Fibroblast of the aortic adventitia (primary cell): ENCODE measurements around the gene VOPP1. TPM values are rescaled to one million over a fixed set of nuclear protein-coding genes. Genes with fewer than 3 reads are reported as not detected.

Experiments used
- DNase-seq: peaks from one replicate; pipeline ENCODE4 v3.0.0-alpha.2; 2010; ENCODE audit warnings: low read depth
- H3K4me3 ChIP-seq: 2 replicates; pipeline ENCODE4 v1.5.1; 2011; ENCODE audit warnings: low read depth, mild to moderate bottlenecking, control low read depth, low read length, moderate library complexity
- CTCF ChIP-seq: IDR thresholded peaks from 2 replicates; pipeline ENCODE4 v1.5.1; 2011; ENCODE audit warnings: mild to moderate bottlenecking, low read length, control low read depth, inconsistent platforms; ENCODE audit not compliant: insufficient read depth
- total RNA-seq: library from RNA; depleted of rRNA; stranded (reverse); fragments of >200 nt; gene quantifications from 2 replicates; pipeline ENCODE4 v1.2.3, GENCODE V29; 2012; ENCODE audit warnings: low replicate concordance

The VOPP1 gene
- total RNA-seq, 1 donor, result 89.4 TPM

- no peak overlapping the region for H3K4me3 ChIP-seq
- no peak for DNase-seq
- TF ChIP-seq CTCF, result no peak
These were observed 82.2 kb downstream of the VOPP1 start for GRCh38 chr7:55490099-55490498.

- no peak for DNase-seq
- H3K4me3 ChIP-seq, result no peak overlapping the region
- no peak for TF ChIP-seq CTCF
These were observed 82.8 kb downstream of the VOPP1 start for GRCh38 chr7:55489552-55489951.

- DNase-seq, result no peak
- TF ChIP-seq CTCF, result no peak
- H3K4me3 ChIP-seq, result no peak overlapping the region
These were observed 83.4 kb downstream of the VOPP1 start for GRCh38 chr7:55488804-55489340.

GRCh38 chr7:55488216-55488615 lies 84.1 kb downstream of the VOPP1 start:
- no peak for DNase-seq
- no peak overlapping the region for H3K4me3 ChIP-seq
- TF ChIP-seq CTCF, result no peak

GRCh38 chr7:55486991-55487390 lies 85.3 kb downstream of the VOPP1 start:
- no peak for DNase-seq
- no peak for TF ChIP-seq CTCF

GRCh38 chr7:55486192-55486590 lies 86.1 kb downstream of the VOPP1 start:
- H3K4me3 ChIP-seq, result no peak overlapping the region
- DNase-seq, result no peak
- TF ChIP-seq CTCF, result no peak

More at GRCh38 chr7:55486991-55487390, 85.3 kb downstream of the VOPP1 start:
- no peak overlapping the region for H3K4me3 ChIP-seq
